Parathyroid adenoma (tissue), 2 donors: Measurements from ENCODE around the gene PLCE1.

Source experiments
- H2AFZ ChIP-seq: fragments of 300-600 bp; sonication (generic); one replicate; pipeline ENCODE4 v1.7.0; 2017; ENCODE audit warnings: antibody characterized with exemption, mild to moderate bottlenecking
- H3K27ac ChIP-seq: fragments of 300-600 bp; sonication (generic); one replicate; pipeline ENCODE4 v1.7.0; 2017
- H3K27me3 ChIP-seq: fragments of 300-600 bp; sonication (generic); one replicate; pipeline ENCODE4 v1.7.0; 2017; ENCODE audit warnings: low read length; ENCODE audit not compliant: control insufficient read depth, insufficient read depth
- H3K36me3 ChIP-seq: fragments of 300-600 bp; sonication (generic); one replicate; pipeline ENCODE4 v1.7.0; 2017; ENCODE audit warnings: low read length; ENCODE audit not compliant: control insufficient read depth, insufficient read depth
- H3K4me1 ChIP-seq: fragments of 300-600 bp; sonication (generic); one replicate; pipeline ENCODE4 v1.7.0; 2017; ENCODE audit warnings: control low read depth
- H3K4me2 ChIP-seq: fragments of 300-600 bp; sonication (generic); one replicate; pipeline ENCODE4 v1.7.0; 2017; ENCODE audit warnings: low read length
- H3K4me3 ChIP-seq: fragments of 300-600 bp; sonication (generic); one replicate; pipeline ENCODE4 v1.7.0; 2017; ENCODE audit warnings: low read depth, low read length
- H3K79me2 ChIP-seq: fragments of 300-600 bp; sonication (generic); one replicate; pipeline ENCODE4 v1.7.0; 2017; ENCODE audit warnings: control low read depth
- H3K9ac ChIP-seq: fragments of 300-600 bp; sonication (generic); one replicate; pipeline ENCODE4 v1.7.0; 2017; ENCODE audit warnings: mild to moderate bottlenecking
- H3K9me3 ChIP-seq: fragments of 300-600 bp; sonication (generic); one replicate; pipeline ENCODE4 v1.7.0; 2017; ENCODE audit warnings: low read length; ENCODE audit not compliant: control insufficient read depth
- CTCF ChIP-seq: fragments of 300-600 bp; sonication (generic); IDR thresholded peaks from one replicate; pipeline ENCODE4 v1.7.0; 2017; ENCODE audit warnings: antibody characterized with exemption, mild to moderate bottlenecking
- donor health status: primary hyperparathyroidism.

PLCE1 gene

GRCh38 chr10:94035982-94036765 lies 42.4 kb downstream of the PLCE1 start:
- Histone ChIP-seq H3K4me2 (no peak overlapping the region), H3K9me3 (no peaks in the 10 kb centered on the region), H3K36me3 (no peaks in the 10 kb centered on the region), H3K4me3 (no peak overlapping the region), H3K79me2 (no peaks in the 10 kb centered on the region), H3K27ac (no peak overlapping the region), H3K27me3 (no peaks in the 10 kb centered on the region), H3K4me1 (no peaks in the 10 kb centered on the region), H2AFZ (no peak overlapping the region), H3K9ac (no peak overlapping the region)
- no peak for TF ChIP-seq CTCF

GRCh38 chr10:94036766-94037033 lies 43.0 kb downstream of the PLCE1 start:
- Histone ChIP-seq H2AFZ (no peak overlapping the region), H3K27ac (no peak overlapping the region), H3K4me1 (no peaks in the 10 kb centered on the region), H3K27me3 (no peaks in the 10 kb centered on the region), H3K9me3 (no peaks in the 10 kb centered on the region), H3K36me3 (no peaks in the 10 kb centered on the region), H3K79me2 (no peaks in the 10 kb centered on the region), H3K4me2 (no peak overlapping the region), H3K9ac (no peak overlapping the region), H3K4me3 (no peak overlapping the region)
- no peak for TF ChIP-seq CTCF

- no peaks in the 10 kb centered on the region for H3K27me3 ChIP-seq
- no peaks in the 10 kb centered on the region for H3K36me3 ChIP-seq
- no peak overlapping the region for H3K4me2 ChIP-seq
- H3K27ac ChIP-seq, result no peak overlapping the region
- H3K9me3 ChIP-seq, result no peaks in the 10 kb centered on the region
- H3K79me2 ChIP-seq, result no peaks in the 10 kb centered on the region
- H2AFZ ChIP-seq, result no peak overlapping the region
- H3K4me1 ChIP-seq, result no peaks in the 10 kb centered on the region
- no peak for TF ChIP-seq CTCF
- H3K9ac ChIP-seq, result no peak overlapping the region
- no peak overlapping the region for H3K4me3 ChIP-seq
Measured at GRCh38 chr10:94037286-94037685, 43.6 kb downstream of the PLCE1 start.

GRCh38 chr10:94038024-94038423 lies 44.3 kb downstream of the PLCE1 start:
- no peak for TF ChIP-seq CTCF
- Histone ChIP-seq H3K36me3 (no peaks in the 10 kb centered on the region), H2AFZ (no peak overlapping the region), H3K4me2 (no peak overlapping the region), H3K4me3 (no peak overlapping the region), H3K9ac (no peak overlapping the region), H3K27me3 (no peaks in the 10 kb centered on the region), H3K27ac (no peak overlapping the region), H3K4me1 (no peaks in the 10 kb centered on the region), H3K79me2 (no peaks in the 10 kb centered on the region), H3K9me3 (no peaks in the 10 kb centered on the region)

- Histone ChIP-seq H3K27me3 (no peaks in the 10 kb centered on the region), H3K79me2 (no peaks in the 10 kb centered on the region), H3K27ac (no peak overlapping the region), H3K4me3 (no peak overlapping the region), H3K4me1 (no peaks in the 10 kb centered on the region), H3K9ac (no peak overlapping the region), H3K9me3 (no peaks in the 10 kb centered on the region), H3K36me3 (no peaks in the 10 kb centered on the region), H2AFZ (no peak overlapping the region), H3K4me2 (no peak overlapping the region)
- no peak for TF ChIP-seq CTCF
Measured at GRCh38 chr10:94041206-94041605, 47.5 kb downstream of the PLCE1 start.
